Epithelial cell of umbilical artery (primary cell): ENCODE data around the gene SATB1. TPM values are rescaled to one million over a fixed set of nuclear protein-coding genes. Genes with fewer than 3 reads are reported as not detected.

Experiments used
- total RNA-seq: library from RNA; depleted of rRNA; stranded (reverse); fragments of >200 nt; gene quantifications from 2 replicates; pipeline ENCODE4 v1.2.3, GENCODE V29; 2014

The SATB1 gene
- total RNA-seq = 7.0 and 9.1 TPM in 2 replicates

DNA sequence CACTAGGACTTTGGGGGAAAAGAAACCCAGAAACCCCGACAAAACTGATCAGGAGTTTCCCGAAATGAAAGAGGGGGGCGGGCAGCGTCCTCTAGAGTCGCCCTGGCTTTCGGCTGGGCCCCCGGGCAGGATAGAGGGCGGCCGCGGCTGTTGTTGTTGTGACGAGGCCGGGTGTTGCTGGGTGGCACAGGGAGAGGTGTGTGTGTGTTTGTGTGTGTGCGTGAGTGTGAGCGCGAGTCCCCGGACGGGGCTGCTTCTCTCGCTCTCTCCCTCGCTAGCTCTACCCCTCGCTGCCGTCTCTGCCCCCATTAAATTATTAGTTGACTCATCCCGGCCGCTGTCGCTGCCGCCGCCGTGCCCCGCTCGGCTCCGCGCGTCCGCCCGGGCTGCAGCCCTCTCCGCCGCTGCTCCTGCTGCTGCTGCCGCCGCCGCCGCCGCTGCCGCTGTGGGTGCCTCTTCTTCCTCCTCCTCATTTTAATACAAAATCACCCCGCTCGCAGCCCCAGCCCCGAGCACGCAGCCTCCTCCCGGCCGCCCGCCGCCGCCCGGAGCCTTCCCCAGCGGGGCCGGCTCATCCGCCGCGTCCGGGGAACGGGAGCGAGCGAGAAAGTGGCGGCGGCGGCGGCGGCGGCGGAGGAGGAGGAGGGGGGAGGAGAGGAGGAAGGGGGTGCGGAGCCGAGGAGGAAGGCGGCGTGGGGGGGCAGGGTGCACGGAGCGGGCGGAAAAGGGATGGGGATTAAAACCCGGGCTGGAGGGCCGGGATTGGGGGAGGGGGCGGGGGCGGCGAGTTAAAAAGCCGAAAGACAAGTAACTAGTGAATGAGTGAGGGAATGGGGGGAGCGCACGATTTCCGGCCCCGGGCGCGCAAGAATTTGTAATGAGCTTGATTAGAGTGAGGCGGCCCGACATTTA is at the start of gene SATB1:
SATB1 (minus strand) TSS at position 611 of the 912 bp plus-strand sequence. CDS start 4,372 bp downstream, outside the sequence.

